ENCODE results near the gene POR. TPM values are rescaled to one million over a fixed set of nuclear protein-coding genes. Genes with fewer than 3 reads are reported as not detected.

The POR gene
- total and polyA plus RNA-seq, 4 donors: 116 to 973 (median 474) TPM

DNA sequence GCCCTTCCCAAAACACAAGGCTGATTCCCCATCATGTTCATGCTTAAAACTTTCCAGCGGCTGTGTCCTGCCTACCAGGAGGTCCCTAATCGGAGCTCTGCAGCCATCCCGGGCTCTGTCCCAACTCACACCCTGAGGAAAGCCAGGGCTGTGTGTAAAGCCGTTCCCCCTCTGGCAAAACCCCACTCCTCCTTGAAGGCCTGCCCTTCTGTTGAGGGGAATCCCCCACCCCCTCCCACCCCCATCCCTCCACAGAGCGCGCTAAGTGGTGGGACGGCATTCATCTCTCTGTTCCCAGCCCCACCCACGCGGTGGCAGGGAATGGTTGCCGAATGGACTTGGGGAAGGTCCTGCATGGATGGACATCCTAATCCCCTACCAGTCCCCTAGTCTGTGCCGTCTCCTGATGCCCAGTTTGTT is 80.1 kb downstream of the POR start:
- Histone ChIP-seq H3K4me1 (ENCODE audit: control insufficient read depth in 4 of 4, insufficient read depth in 4 of 4, low read length in 3 of 4) (peaks cover 8 to 40% (median 20%) of the 10 kb centered on the region in 4 donors), H3K36me3 (ENCODE audit: control insufficient read depth in 4 of 4, insufficient read depth in 3 of 4, low read depth in 1 of 4, low read length in 3 of 4) (peaks cover 0 to 4% (median 1%) of the 10 kb centered on the region in 4 donors), H3K27me3 (ENCODE audit: control insufficient read depth in 4 of 4, insufficient read depth in 4 of 4, low read length in 3 of 4) (no peaks in the 10 kb centered on the region), H3K4me3 (ENCODE audit: low read depth in 1 of 3, low read length in 3 of 3) (peak overlapping the region; percentile 11 to 83 (median 32)), H3K27ac (ENCODE audit: low read depth in 1 of 2, low read length in 2 of 2) (peak overlapping the region; percentile 76 to 93), H3K9ac (ENCODE audit: low read depth in 1 of 2, low read length in 2 of 2) (peak overlapping the region in 1 of 2 donors; percentile 34), H3K9me3 (ENCODE audit: control insufficient read depth in 4 of 4, low read length in 3 of 4) (no peaks in the 10 kb centered on the region)
- WGBS: 49% methylated on average over 11 of the region's 11 CpGs
- TF ChIP-seq, protein P1, sequence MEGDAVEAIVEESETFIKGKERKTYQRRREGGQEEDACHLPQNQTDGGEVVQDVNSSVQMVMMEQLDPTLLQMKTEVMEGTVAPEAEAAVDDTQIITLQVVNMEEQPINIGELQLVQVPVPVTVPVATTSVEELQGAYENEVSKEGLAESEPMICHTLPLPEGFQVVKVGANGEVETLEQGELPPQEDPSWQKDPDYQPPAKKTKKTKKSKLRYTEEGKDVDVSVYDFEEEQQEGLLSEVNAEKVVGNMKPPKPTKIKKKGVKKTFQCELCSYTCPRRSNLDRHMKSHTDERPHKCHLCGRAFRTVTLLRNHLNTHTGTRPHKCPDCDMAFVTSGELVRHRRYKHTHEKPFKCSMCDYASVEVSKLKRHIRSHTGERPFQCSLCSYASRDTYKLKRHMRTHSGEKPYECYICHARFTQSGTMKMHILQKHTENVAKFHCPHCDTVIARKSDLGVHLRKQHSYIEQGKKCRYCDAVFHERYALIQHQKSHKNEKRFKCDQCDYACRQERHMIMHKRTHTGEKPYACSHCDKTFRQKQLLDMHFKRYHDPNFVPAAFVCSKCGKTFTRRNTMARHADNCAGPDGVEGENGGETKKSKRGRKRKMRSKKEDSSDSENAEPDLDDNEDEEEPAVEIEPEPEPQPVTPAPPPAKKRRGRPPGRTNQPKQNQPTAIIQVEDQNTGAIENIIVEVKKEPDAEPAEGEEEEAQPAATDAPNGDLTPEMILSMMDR (IDR thresholded peaks at IDR 0.05; ENCODE audit: low read depth, low read length, missing input control): no peak
- DNase-seq (ENCODE audit: low spot score): no peak

DNA sequence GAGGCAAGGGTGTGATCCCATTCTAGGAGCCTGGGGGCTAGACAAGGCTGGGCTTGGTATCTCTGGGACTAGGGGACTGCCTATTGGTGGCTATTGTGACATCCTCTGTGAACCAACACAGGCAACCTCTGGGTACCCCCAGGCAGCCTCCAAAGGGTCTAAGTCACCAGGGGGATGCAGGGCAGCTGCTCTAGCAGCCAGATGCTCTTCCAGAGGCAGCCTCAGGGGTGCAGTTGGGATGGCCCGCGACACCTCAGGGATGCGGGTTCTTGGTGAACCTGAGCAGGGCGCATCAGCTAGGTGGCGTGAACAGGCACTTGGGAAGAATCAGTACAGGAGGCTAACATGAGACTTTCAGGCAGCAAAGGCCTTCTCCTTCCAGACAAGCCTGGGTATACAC is 81.0 kb downstream of the POR start:
- no peak overlapping the region for H3K9ac ChIP-seq (ENCODE audit: low read depth in 1 of 2, low read length in 2 of 2)
- H3K4me3 ChIP-seq (ENCODE audit: low read depth in 1 of 3, low read length in 3 of 3): no peak overlapping the region
- H3K27ac ChIP-seq (ENCODE audit: low read depth in 1 of 2, low read length in 2 of 2): no peak overlapping the region
- no peak for DNase-seq (ENCODE audit: low spot score)
- H3K36me3 ChIP-seq (ENCODE audit: control insufficient read depth in 4 of 4, insufficient read depth in 3 of 4, low read depth in 1 of 4, low read length in 3 of 4): peaks cover 0 to 8% (median 4%) of the 10 kb centered on the region in 4 donors
- no peaks in the 10 kb centered on the region for H3K9me3 ChIP-seq (ENCODE audit: control insufficient read depth in 4 of 4, low read length in 3 of 4)
- no peaks in the 10 kb centered on the region for H3K27me3 ChIP-seq (ENCODE audit: control insufficient read depth in 4 of 4, insufficient read depth in 4 of 4, low read length in 3 of 4)
- TF ChIP-seq, protein P2, sequence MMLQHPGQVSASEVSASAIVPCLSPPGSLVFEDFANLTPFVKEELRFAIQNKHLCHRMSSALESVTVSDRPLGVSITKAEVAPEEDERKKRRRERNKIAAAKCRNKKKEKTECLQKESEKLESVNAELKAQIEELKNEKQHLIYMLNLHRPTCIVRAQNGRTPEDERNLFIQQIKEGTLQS (IDR thresholded peaks at IDR 0.05): no peak
- TF ChIP-seq NR2F2 (IDR thresholded peaks at IDR 0.05) (no peak), JUND (IDR thresholded peaks at IDR 0.05) (no peak), RAD21 (IDR thresholded peaks at IDR 0.05) (no peak), GABPA (IDR thresholded peaks at IDR 0.05 in 1 of 2, conservative IDR thresholded peaks at IDR 0.05 in 1 of 2) (no peak), FOXA2 (IDR thresholded peaks at IDR 0.05) (no peak), HNF4A (conservative IDR thresholded peaks at IDR 0.05) (no peak), HNF4G (IDR thresholded peaks at IDR 0.05) (no peak), FOXA1 (IDR thresholded peaks at IDR 0.05) (no peak)
- 98% methylated on average over 5 of the region's 5 CpGs for WGBS
- H3K4me1 ChIP-seq (ENCODE audit: control insufficient read depth in 4 of 4, insufficient read depth in 4 of 4, low read length in 3 of 4): peaks cover 8 to 34% (median 17%) of the 10 kb centered on the region in 4 donors

DNA sequence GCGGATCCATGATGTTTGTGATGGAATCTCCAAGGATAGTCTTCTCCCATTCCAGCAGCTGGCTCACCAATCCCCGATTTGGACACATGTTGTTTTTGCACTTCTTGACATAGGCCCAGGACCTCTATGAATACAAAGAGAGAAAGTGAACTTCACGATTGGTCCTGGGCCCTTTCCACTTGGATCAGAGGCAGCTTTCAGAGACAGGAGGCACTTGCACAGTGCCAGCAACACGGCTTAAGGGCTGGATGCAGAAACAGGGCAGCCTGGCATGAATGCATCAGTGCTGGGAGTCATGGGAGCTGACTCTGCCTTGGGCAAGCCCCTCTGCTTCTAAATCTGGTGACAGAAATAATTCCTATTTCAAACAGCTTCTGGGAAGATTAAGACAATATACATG is 81.5 kb downstream of the POR start:
- peaks cover 6 to 30% (median 17%) of the 10 kb centered on the region in 4 donors for H3K4me1 ChIP-seq (ENCODE audit: control insufficient read depth in 4 of 4, insufficient read depth in 4 of 4, low read length in 3 of 4)
- WGBS: 80% methylated on average over 4 of the region's 4 CpGs
- DNase-seq (ENCODE audit: low spot score): no peak

DNA sequence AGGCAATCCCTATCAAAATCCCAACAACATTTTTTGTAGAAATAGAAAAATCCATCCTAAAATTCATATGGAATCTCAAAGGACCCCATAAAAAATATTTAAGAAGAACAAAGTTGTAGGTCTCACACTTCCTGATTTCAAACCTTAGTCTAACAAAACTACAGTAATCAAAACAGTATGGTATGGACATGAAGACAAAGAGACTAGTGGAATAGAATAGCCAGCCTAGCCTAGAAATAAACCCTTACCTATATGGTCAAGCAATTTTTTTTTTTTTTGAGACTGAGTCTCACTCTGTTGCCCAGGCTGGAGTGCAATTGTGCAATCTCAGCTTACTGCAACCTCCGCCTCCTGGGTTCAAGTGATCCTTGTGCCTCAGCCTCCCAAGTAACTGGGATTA is 83.1 kb downstream of the POR start:
- 96% methylated on average over 1 of the region's 1 CpG for WGBS
- Histone ChIP-seq H3K27ac (ENCODE audit: low read depth in 1 of 2, low read length in 2 of 2) (no peak overlapping the region), H3K27me3 (ENCODE audit: control insufficient read depth in 4 of 4, insufficient read depth in 4 of 4, low read length in 3 of 4) (no peaks in the 10 kb centered on the region), H3K4me1 (ENCODE audit: control insufficient read depth in 4 of 4, insufficient read depth in 4 of 4, low read length in 3 of 4) (peaks cover 6 to 25% (median 14%) of the 10 kb centered on the region in 4 donors), H3K36me3 (ENCODE audit: control insufficient read depth in 4 of 4, insufficient read depth in 3 of 4, low read depth in 1 of 4, low read length in 3 of 4) (peaks cover 0 to 15% (median 8%) of the 10 kb centered on the region in 4 donors), H3K9me3 (ENCODE audit: control insufficient read depth in 4 of 4, low read length in 3 of 4) (no peaks in the 10 kb centered on the region), H3K9ac (ENCODE audit: low read depth in 1 of 2, low read length in 2 of 2) (no peak overlapping the region), H3K4me3 (ENCODE audit: low read depth in 1 of 3, low read length in 3 of 3) (no peak overlapping the region)
- DNase-seq (ENCODE audit: low spot score): no peak
- TF ChIP-seq, protein P3, sequence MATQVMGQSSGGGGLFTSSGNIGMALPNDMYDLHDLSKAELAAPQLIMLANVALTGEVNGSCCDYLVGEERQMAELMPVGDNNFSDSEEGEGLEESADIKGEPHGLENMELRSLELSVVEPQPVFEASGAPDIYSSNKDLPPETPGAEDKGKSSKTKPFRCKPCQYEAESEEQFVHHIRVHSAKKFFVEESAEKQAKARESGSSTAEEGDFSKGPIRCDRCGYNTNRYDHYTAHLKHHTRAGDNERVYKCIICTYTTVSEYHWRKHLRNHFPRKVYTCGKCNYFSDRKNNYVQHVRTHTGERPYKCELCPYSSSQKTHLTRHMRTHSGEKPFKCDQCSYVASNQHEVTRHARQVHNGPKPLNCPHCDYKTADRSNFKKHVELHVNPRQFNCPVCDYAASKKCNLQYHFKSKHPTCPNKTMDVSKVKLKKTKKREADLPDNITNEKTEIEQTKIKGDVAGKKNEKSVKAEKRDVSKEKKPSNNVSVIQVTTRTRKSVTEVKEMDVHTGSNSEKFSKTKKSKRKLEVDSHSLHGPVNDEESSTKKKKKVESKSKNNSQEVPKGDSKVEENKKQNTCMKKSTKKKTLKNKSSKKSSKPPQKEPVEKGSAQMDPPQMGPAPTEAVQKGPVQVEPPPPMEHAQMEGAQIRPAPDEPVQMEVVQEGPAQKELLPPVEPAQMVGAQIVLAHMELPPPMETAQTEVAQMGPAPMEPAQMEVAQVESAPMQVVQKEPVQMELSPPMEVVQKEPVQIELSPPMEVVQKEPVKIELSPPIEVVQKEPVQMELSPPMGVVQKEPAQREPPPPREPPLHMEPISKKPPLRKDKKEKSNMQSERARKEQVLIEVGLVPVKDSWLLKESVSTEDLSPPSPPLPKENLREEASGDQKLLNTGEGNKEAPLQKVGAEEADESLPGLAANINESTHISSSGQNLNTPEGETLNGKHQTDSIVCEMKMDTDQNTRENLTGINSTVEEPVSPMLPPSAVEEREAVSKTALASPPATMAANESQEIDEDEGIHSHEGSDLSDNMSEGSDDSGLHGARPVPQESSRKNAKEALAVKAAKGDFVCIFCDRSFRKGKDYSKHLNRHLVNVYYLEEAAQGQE (IDR thresholded peaks at IDR 0.05): no peak
- TF ChIP-seq GABPA (IDR thresholded peaks at IDR 0.05 in 1 of 2, conservative IDR thresholded peaks at IDR 0.05 in 1 of 2): no peak
- TF ChIP-seq, protein P4, sequence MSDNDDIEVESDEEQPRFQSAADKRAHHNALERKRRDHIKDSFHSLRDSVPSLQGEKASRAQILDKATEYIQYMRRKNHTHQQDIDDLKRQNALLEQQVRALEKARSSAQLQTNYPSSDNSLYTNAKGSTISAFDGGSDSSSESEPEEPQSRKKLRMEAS (IDR thresholded peaks at IDR 0.05): no peak
- no peak for TF ChIP-seq YY1 (IDR thresholded peaks at IDR 0.05)
- TF ChIP-seq, protein P1 (IDR thresholded peaks at IDR 0.05; ENCODE audit: low read depth, low read length, missing input control): no peak
- TF ChIP-seq EGR1 (IDR thresholded peaks at IDR 0.05; ENCODE audit: low read depth in 2 of 2): no peak
- TF ChIP-seq RXRA (IDR thresholded peaks at IDR 0.05): no peak
- TF ChIP-seq JUND (IDR thresholded peaks at IDR 0.05): no peak
- TF ChIP-seq TAF1 (conservative IDR thresholded peaks at IDR 0.05): no peak

More for the DNA sequence above, 81.5 kb downstream of the POR start:
- no peaks in the 10 kb centered on the region for H3K27me3 ChIP-seq (ENCODE audit: control insufficient read depth in 4 of 4, insufficient read depth in 4 of 4, low read length in 3 of 4)
- peaks cover 0 to 9% (median 4%) of the 10 kb centered on the region in 4 donors for H3K36me3 ChIP-seq (ENCODE audit: control insufficient read depth in 4 of 4, insufficient read depth in 3 of 4, low read depth in 1 of 4, low read length in 3 of 4)
- H3K9ac ChIP-seq (ENCODE audit: low read depth in 1 of 2, low read length in 2 of 2): no peak overlapping the region
- H3K9me3 ChIP-seq (ENCODE audit: control insufficient read depth in 4 of 4, low read length in 3 of 4): no peaks in the 10 kb centered on the region
- no peak overlapping the region for H3K4me3 ChIP-seq (ENCODE audit: low read depth in 1 of 3, low read length in 3 of 3)
- no peak overlapping the region for H3K27ac ChIP-seq (ENCODE audit: low read depth in 1 of 2, low read length in 2 of 2)
- TF ChIP-seq GABPA (IDR thresholded peaks at IDR 0.05 in 1 of 2, conservative IDR thresholded peaks at IDR 0.05 in 1 of 2): no peak
- no peak for TF ChIP-seq HNF4A (conservative IDR thresholded peaks at IDR 0.05)

All from liver (tissue), 9 donors.